GM23338 (cell line): Measurements from ENCODE around the gene TNS3.

ENCODE experiments used
- CREB1 ChIP-seq: fragments of 250-450 bp; sonication (Bioruptor Pico); IDR thresholded peaks from 2 replicates; pipeline ENCODE4 v1.5.0; 2020; ENCODE audit warnings: low read depth, mild to moderate bottlenecking, moderate library complexity
- CTCF ChIP-seq, 2 experiments: fragments of 200-600 bp in 1 of 2; sonication (generic) in 1 of 2; conservative IDR thresholded peaks; 2 replicates each; pipeline versions ENCODE4 v1.5.1 to v1.6.1; 2016 to 2017; ENCODE audit warnings: antibody characterized with exemption in 2 of 2, low read depth in 2 of 2, mild to moderate bottlenecking in 2 of 2, moderate library complexity in 1 of 2
- ETS1 ChIP-seq: IDR thresholded peaks from 2 replicates; pipeline ENCODE4 v1.6.1; 2016; ENCODE audit warnings: antibody characterized with exemption
- EZH2 ChIP-seq: fragments of 200-600 bp; sonication (generic); IDR thresholded peaks from one replicate; pipeline ENCODE4 v1.8.0; 2017; ENCODE audit warnings: antibody characterized with exemption, mild to moderate bottlenecking, low read depth; ENCODE audit not compliant: unreplicated experiment
- EZH2phosphoT487 ChIP-seq: fragments of 200-600 bp; sonication (generic); IDR thresholded peaks from one replicate; pipeline ENCODE4 v1.8.1; 2018; ENCODE audit warnings: antibody characterized with exemption; ENCODE audit not compliant: unreplicated experiment
- JUNB ChIP-seq: IDR thresholded peaks from one replicate; pipeline ENCODE4 v1.6.1; 2016; ENCODE audit warnings: antibody characterized with exemption; ENCODE audit not compliant: unreplicated experiment
- NANOG ChIP-seq: IDR thresholded peaks from 2 replicates; pipeline ENCODE4 v1.6.1; 2016; ENCODE audit warnings: antibody characterized with exemption, borderline replicate concordance
- POLR2AphosphoS5 ChIP-seq: IDR thresholded peaks from 2 replicates; pipeline ENCODE4 v1.6.1; 2016; ENCODE audit warnings: antibody characterized with exemption, low read depth
- REST ChIP-seq: IDR thresholded peaks from one replicate; pipeline ENCODE4 v1.6.1; 2018; ENCODE audit warnings: antibody characterized with exemption; ENCODE audit not compliant: unreplicated experiment
- ZNF331 ChIP-seq: fragments of 250-450 bp; sonication (Bioruptor Pico); IDR thresholded peaks from 2 replicates; pipeline ENCODE4 v1.5.0; 2020; ENCODE audit warnings: low read depth, mild to moderate bottlenecking, moderate library complexity

- TF ChIP-seq CTCF (conservative IDR thresholded peaks at IDR 0.05; ENCODE audit: low read depth in 2 of 2) (no peak), POLR2AphosphoS5 (no peak), EZH2 (no peak), ETS1 (no peak), NANOG (no peak), REST (no peak), CREB1 (CRISPR knock-in tag) (no peak), EZH2phosphoT487 (no peak), JUNB (no peak), ZNF331 (CRISPR knock-in tag) (no peak)
Observed at GRCh38 chr7:47427051-47427643, 154.8 kb downstream of the TNS3 start.
